NCI-H2196 treated with DMSO at 0.1 percent for 48 hours (cell line): ENCODE measurements around the gene C16orf74.

Experiments used
- DNase-seq: peaks from one replicate; lab custom pipeline; 2025; ENCODE audit not compliant: unreplicated experiment; lab: John Stamatoyannopoulos, UW

C16orf74 gene

GRCh38 chr16:85718682-85719081 lies 32.2 kb downstream of the C16orf74 start:
- DNase-seq = no peak

- DNase-seq = no peak
These were observed 32.8 kb downstream of the C16orf74 start for GRCh38 chr16:85718153-85718477.

GRCh38 chr16:85717393-85718152 lies 33.3 kb downstream of the C16orf74 start:
- peak; percentile 8 for DNase-seq

GRCh38 chr16:85716680-85717038 lies 34.2 kb downstream of the C16orf74 start:
- DNase-seq = no peak

- no peak for DNase-seq
These were observed 34.7 kb downstream of the C16orf74 start for GRCh38 chr16:85716022-85716679.

DNA sequence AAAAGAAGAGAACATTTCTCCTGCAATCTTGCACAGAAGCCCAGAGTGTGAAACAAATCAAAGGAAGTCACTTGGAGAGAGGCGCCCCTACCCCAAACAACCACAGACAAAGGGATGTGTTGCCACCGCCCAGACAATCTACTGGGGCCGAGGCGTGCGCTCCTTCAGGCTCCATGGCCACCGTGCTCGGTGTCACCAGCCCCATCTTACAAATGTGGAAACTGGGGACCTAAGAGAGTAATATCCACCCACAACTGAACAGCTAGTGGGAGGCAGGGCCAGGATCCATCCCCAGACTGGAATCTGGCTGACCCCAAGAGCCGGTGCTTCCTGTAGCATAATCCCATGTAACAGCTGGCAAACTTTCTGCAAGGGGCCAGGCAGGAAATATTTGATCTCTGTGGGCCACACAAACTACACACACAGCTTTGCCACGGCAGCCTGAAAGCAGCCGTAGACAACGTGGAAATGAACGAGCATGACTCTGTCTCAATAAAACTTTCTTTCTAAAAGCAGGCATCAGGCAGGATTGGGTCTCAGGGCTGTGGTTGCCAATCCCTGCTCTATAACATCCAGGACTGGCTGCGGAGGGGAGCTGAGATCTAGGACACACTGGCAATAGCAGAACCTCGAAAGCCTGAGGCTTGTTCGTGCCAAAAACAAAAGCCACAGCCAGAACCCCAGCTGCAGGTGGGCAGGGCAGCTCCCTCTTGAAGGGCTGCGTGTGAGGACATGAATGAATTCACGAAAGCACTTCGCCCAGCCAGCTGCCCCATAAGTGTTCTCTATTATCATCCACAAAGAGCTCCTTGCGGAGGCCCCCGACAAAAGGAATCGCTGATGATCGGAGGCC lies 35.5 kb downstream of the C16orf74 start:
- peak; percentile 24 for DNase-seq

GRCh38 chr16:85712801-85713200 lies 38.1 kb downstream of the C16orf74 start:
- DNase-seq = no peak

- no peak for DNase-seq
These were observed 38.8 kb downstream of the C16orf74 start for GRCh38 chr16:85711982-85712587.

- no peak for DNase-seq
These were observed 40.2 kb downstream of the C16orf74 start for GRCh38 chr16:85710732-85711131.

- no peak for DNase-seq
These were observed 40.9 kb downstream of the C16orf74 start for GRCh38 chr16:85709766-85710585.

DNA sequence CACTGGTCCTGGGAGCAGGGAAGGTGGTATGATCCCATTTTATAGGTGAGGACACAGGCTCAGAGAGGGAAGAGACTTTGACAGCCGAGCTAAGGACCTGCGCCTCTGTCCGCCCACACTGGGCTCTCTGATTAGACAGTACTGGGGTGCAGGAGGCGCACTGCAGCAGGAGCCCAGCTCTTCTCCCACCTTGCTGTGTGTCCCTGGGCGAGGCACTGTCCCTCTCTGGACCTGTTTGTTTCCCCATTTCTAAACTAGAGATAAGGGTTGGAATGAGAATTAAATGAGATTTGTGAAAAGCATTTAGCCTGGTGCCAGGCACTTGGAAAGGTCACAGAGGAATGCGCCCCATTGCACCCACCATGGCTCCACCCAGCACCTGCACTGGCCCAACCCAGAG lies 42.6 kb downstream of the C16orf74 start:
- DNase-seq = no peak

GRCh38 chr16:85707528-85708095 lies 43.3 kb downstream of the C16orf74 start:
- no peak for DNase-seq

DNA sequence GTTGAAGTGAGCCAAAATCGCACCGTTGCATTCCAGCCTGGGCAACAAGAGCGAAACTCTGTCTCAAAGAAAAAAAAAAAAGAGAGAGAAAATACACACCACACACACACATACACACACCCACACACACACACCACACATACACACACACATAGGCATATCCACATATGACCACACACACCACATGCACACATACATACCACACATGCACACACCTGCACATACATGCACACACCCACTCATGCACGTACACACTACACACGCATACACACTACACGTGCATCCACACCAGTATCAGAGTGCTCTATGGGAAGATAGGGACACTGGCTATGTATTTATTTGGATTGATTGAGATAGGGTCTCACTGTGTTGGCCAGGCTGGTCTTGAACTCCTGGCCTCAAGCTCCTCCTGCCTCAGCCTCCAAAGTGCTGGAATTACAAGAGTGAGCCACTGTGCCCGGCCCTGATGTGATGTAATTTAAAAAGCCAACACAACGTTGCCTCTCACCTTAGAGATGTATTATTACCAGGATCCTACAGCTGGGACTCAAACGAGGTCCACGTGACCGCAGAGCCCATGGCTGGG lies 44.4 kb downstream of the C16orf74 start:
- DNase-seq = no peak

DNA sequence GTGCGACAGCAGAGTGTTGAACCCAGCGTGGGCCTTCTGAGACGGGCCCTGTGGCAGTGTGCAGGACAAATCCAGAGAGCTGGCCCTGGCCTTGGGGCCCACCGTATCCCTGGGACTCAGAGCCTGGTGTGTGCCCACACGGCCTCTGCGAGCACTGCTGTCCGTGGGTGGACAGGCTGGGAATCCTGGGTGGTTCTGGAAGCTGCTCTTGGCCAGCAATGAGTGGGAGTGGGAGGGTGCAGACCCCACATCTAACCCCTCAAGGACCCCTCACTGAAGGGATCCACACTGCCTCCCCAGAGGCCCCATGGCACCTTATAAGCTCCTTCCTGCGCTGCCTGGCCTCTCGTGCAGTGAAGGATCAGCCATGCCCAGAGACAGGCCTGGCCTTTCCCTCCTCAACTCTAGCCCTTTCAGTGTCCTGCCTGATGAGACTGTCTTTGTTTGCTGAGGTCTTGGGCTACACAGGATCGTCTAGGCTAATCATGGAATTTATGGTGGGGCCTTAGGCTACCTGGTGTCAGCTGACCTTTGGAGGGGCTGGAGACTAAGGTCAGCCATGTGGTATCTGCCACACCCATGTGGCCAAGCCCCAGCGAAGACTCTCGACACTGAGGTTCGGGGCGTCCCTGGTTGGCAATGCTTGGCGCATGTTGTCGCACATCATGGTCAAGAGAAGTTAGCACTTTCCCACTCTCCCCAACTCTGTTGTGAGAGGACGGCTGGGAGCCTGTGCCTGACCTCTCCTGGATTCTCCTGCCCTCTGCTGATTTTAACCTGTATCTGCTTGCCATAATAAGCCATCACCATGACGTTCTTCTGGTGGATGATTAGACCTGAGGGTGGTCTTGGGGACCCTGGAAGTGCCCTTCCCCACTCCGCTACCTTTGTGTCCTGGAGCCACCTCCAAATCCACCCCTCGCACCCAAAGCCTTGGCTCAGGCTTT lies 45.7 kb downstream of the C16orf74 start:
- DNase-seq = no peak

- no peak for DNase-seq
These were observed 46.9 kb downstream of the C16orf74 start for GRCh38 chr16:85704011-85704410.

DNA sequence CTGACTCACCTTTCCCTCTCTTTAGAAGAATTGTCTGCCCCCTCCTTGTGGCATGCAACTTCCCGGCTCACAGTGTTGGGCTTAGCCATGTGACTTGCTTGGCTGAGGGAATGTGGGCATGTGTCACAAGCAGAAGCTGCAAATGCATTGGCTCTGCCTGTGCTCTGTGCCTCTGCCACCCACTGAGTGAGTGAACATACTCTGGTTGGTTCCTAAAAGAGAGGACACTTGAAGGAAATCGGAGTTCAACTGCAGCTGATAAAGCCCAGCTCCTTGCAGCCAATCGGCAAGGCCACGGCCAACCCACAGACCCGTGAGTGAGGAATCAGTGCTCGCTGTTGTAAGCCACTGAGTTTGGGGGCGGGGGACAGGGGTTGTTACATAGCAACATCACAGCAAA lies 51.3 kb downstream of the C16orf74 start:
- DNase-seq = no peak

- DNase-seq = no peak
These were observed 51.8 kb downstream of the C16orf74 start for GRCh38 chr16:85698935-85699558.

DNA sequence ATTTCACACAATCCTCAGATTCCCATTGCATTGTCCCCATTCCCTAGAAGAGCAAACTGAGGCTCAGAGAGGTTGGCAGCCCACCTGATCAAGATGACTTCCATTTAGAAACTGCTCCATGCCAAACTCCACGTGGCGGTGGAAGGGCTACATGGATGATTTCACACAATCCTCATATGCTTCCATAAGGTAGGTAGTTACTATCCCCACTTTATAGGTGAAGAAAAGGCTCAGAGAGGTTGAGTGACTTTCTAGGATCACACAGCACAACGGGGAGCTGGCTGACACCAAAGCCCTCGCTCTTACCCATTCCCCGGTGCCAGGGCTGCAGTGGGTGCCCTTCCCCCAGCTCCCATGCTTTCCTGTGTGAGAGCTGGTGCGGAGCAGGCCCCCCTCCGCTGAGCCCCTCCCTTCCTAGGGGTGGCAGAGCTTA lies 52.4 kb downstream of the C16orf74 start:
- no peak for DNase-seq
